GM21447 (cell line): ENCODE measurements around the gene FGD2.
"Not testable (repeated sequence)": the region's sequence is repeated elsewhere in the genome, so short reads cannot be mapped to it uniquely, and the experiment has no call there.

Experiments
- ATAC-seq: cut with Tn5 transposase; IDR thresholded peaks from one replicate; pipeline ENCODE4 v1.9.1; 2021; ENCODE audit not compliant: unreplicated experiment

Gene FGD2

GRCh38 chr6:37057128-37057471, 51.6 kb downstream of the FGD2 start:
- no peak for ATAC-seq

GRCh38 chr6:37057678-37058077, 52.2 kb downstream of the FGD2 start:
- no peak for ATAC-seq

- ATAC-seq = no peak
These were observed 52.7 kb downstream of the FGD2 start for GRCh38 chr6:37058084-37058586.

GRCh38 chr6:37058984-37059343, 53.5 kb downstream of the FGD2 start:
- ATAC-seq = not testable (repeated sequence)

- ATAC-seq = no peak
These were observed 54.1 kb downstream of the FGD2 start for GRCh38 chr6:37059344-37060194.

- ATAC-seq = no peak
These were observed 54.7 kb downstream of the FGD2 start for GRCh38 chr6:37060195-37060559.

GRCh38 chr6:37061157-37061804, 55.8 kb downstream of the FGD2 start:
- ATAC-seq = no peak

- ATAC-seq = no peak
These were observed 57.0 kb downstream of the FGD2 start for GRCh38 chr6:37062424-37062823.

- no peak for ATAC-seq
These were observed 63.2 kb downstream of the FGD2 start for GRCh38 chr6:37068356-37069270.

GRCh38 chr6:37069639-37070038, 64.2 kb downstream of the FGD2 start:
- ATAC-seq = no peak

- no peak for ATAC-seq
These were observed 67.1 kb downstream of the FGD2 start for GRCh38 chr6:37072526-37072925.

- ATAC-seq = no peak
These were observed 68.8 kb downstream of the FGD2 start for GRCh38 chr6:37074053-37074827.

GRCh38 chr6:37077191-37077904, 71.9 kb downstream of the FGD2 start:
- ATAC-seq = no peak

- no peak for ATAC-seq
These were observed 72.4 kb downstream of the FGD2 start for GRCh38 chr6:37077905-37078296.
